Measurements from ENCODE around the gene RPL10A. TPM values are rescaled to one million over a fixed set of nuclear protein-coding genes. Genes with fewer than 3 reads are reported as not detected.
A peak's percentile ranks its signal among the peaks of the same experiment; 100 is the strongest.

RPL10A gene
- total RNA-seq, 4 donors from 2014 or later = 1,714 to 2,467 (median 2,118) TPM

GRCh38 chr6:35461270-35461669 lies 6.9 kb upstream of the RPL10A start:
- intact Hi-C loops (cut with DNase I; ENCODE audit: low total_unique reads) = no loop called here
- TF ChIP-seq POLR2A (IDR thresholded peaks at IDR 0.05) = no peak
- TF ChIP-seq, protein P1, sequence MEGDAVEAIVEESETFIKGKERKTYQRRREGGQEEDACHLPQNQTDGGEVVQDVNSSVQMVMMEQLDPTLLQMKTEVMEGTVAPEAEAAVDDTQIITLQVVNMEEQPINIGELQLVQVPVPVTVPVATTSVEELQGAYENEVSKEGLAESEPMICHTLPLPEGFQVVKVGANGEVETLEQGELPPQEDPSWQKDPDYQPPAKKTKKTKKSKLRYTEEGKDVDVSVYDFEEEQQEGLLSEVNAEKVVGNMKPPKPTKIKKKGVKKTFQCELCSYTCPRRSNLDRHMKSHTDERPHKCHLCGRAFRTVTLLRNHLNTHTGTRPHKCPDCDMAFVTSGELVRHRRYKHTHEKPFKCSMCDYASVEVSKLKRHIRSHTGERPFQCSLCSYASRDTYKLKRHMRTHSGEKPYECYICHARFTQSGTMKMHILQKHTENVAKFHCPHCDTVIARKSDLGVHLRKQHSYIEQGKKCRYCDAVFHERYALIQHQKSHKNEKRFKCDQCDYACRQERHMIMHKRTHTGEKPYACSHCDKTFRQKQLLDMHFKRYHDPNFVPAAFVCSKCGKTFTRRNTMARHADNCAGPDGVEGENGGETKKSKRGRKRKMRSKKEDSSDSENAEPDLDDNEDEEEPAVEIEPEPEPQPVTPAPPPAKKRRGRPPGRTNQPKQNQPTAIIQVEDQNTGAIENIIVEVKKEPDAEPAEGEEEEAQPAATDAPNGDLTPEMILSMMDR (IDR thresholded peaks at IDR 0.05) = no peak
- DNase-seq (ENCODE audit: low spot score in 2 of 2) = no peak
- 45 to 59% methylated on average over 3 of the region's 3 CpGs for WGBS, 2 donors
- no peak overlapping the region for H3K4me3 ChIP-seq (ENCODE audit: low read depth, poor library complexity, severe bottlenecking)

DNA sequence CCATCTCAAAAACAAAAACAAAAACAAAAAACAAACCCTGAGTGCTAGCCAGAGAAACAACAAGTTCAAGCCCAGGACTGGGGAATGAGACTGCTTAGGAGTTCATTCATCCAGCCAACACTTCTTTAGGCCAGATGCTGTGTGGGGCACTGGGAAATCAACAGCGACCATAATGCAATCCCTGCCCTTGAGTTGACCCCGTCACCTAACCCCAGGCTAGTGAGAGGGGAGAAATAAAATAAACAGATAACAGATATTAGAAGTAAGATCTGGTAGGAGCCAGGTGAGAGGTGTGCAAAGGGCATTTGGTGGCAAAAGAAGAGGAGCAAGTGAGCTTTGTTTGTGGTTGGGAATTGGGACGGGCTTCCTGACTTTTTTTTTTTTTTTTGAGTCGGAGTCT lies 4.9 kb upstream of the RPL10A start:
- TF ChIP-seq, protein P1 (IDR thresholded peaks at IDR 0.05) = no peak
- no peak for TF ChIP-seq POLR2A (IDR thresholded peaks at IDR 0.05)
- no peak for DNase-seq (ENCODE audit: low spot score in 2 of 2)
- no peak overlapping the region for H3K4me3 ChIP-seq (ENCODE audit: low read depth, poor library complexity, severe bottlenecking)
- 89 to 92% methylated on average over 4 of the region's 4 CpGs for WGBS, 2 donors
- intact Hi-C loops (cut with DNase I; ENCODE audit: low total_unique reads) = no loop called here

DNA sequence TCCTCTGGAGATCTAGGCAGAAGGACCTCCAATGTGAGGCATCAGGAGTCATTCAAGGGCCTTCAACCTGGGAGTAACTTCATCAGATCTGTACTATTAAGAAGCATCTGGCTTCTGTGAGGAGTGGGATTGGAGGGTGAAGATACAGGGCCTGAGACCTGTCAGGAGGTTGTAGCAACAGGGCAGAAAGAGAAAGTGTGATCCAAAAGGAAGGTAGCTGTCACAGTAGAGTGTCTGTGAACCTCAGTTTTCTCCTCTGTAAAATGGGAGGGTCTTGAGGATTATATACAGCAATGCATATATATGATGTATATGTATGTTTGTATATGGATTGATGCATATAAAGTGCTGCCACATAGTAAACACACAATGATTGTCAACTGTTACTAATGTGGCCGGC lies 2.6 kb upstream of the RPL10A start:
- no peak for DNase-seq (ENCODE audit: low spot score in 2 of 2)
- intact Hi-C loops (cut with DNase I; ENCODE audit: low total_unique reads) = loop anchor here (5.0 kb wide), 1 partner anchor 123 kb away; the partner anchor contains the start of gene PPARD
- no peak overlapping the region for H3K4me3 ChIP-seq (ENCODE audit: low read depth, poor library complexity, severe bottlenecking)
- TF ChIP-seq, protein P1 (IDR thresholded peaks at IDR 0.05) = no peak
- TF ChIP-seq POLR2A (IDR thresholded peaks at IDR 0.05) = no peak
- 88 to 100% methylated on average over 1 of the region's 1 CpG for WGBS, 2 donors

GRCh38 chr6:35468980-35469750 lies 964 bp downstream of the RPL10A start:
- WGBS, 2 donors = 7 to 8% methylated on average over 12 to 34 of the region's 37 CpGs
- intact Hi-C loops (cut with DNase I; ENCODE audit: low total_unique reads) = loop anchor here (5.0 kb wide), 1 partner anchor 127 kb away; the partner anchor contains the start of gene PPARD
- peak overlapping the region; percentile 90 for H3K4me3 ChIP-seq (ENCODE audit: low read depth, poor library complexity, severe bottlenecking)
- no peak for DNase-seq (ENCODE audit: low spot score in 2 of 2)
- TF ChIP-seq POLR2A (IDR thresholded peaks at IDR 0.05) = no peak
- TF ChIP-seq, protein P1 (IDR thresholded peaks at IDR 0.05) = no peak

- TF ChIP-seq, protein P1 (IDR thresholded peaks at IDR 0.05) = no peak
- TF ChIP-seq POLR2A (IDR thresholded peaks at IDR 0.05) = no peak
- DNase-seq (ENCODE audit: low spot score in 2 of 2) = no peak
- H3K4me3 ChIP-seq (ENCODE audit: low read depth, poor library complexity, severe bottlenecking) = peak overlapping the region; percentile 90
- 42 to 50% methylated on average over 18 of the region's 18 CpGs for WGBS, 2 donors
- intact Hi-C loops (cut with DNase I; ENCODE audit: low total_unique reads) = loop anchor here (5.0 kb wide), 1 partner anchor 128 kb away; the partner anchor contains the start of gene PPARD
Measured at GRCh38 chr6:35469751-35470662, 1.8 kb downstream of the RPL10A start.
